ENCODE results near the gene ARPC2. TPM values are rescaled to one million over a fixed set of nuclear protein-coding genes. Genes with fewer than 3 reads are reported as not detected.
"Not testable (repeated sequence)": the region's sequence is repeated elsewhere in the genome, so short reads cannot be mapped to it uniquely, and the experiment has no call there.

ARPC2 gene
- 368 TPM for total RNA-seq
- polyA plus RNA-seq = 292 TPM
- long read RNA-seq, donor 1, transcript ARPC2-202 (11 exons, 1,505 nt) = major isoform, 20 of 43 reads
- long read RNA-seq, donor 1, partial matches to known transcripts = 18 of 43 reads
- long read RNA-seq, donor 1, other reads (novel, unspliced or antisense) = 0 of 43 reads
- long read RNA-seq, donor 2, transcript ARPC2-209 (7 exons, 2,226 nt) = minor isoform, 5 of 858 reads
- long read RNA-seq, donor 2, transcript ARPC2-217 (5 exons, 1,039 nt) = minor isoform, 14 of 858 reads
- long read RNA-seq, donor 2, transcript ARPC2-201 (10 exons, 1,605 nt) = minor isoform, 35 of 858 reads
- long read RNA-seq, donor 2, transcript ARPC2-202 (11 exons, 1,505 nt) = major isoform, 366 of 858 reads
- long read RNA-seq, donor 2, partial matches to known transcripts = 413 of 858 reads
- long read RNA-seq, donor 2, other reads (novel, unspliced or antisense) = 15 of 858 reads
- long read RNA-seq, donor 3, transcript ARPC2-202 (11 exons, 1,505 nt) = major isoform, 249 of 534 reads
- long read RNA-seq, donor 3, transcript ARPC2-209 (7 exons, 2,226 nt) = minor isoform, 6 of 534 reads
- long read RNA-seq, donor 3, transcript ARPC2-216 (2 exons, 550 nt) = minor isoform, 31 of 534 reads
- long read RNA-seq, donor 3, transcript ARPC2-201 (10 exons, 1,605 nt) = minor isoform, 32 of 534 reads
- long read RNA-seq, donor 3, partial matches to known transcripts = 197 of 534 reads
- long read RNA-seq, donor 3, other reads (novel, unspliced or antisense) = 7 of 534 reads
- long read RNA-seq, donor 4, transcript ARPC2-201 (10 exons, 1,605 nt) = minor isoform, 6 of 297 reads
- long read RNA-seq, donor 4, transcript ARPC2-216 (2 exons, 550 nt) = minor isoform, 25 of 297 reads
- long read RNA-seq, donor 4, transcript ARPC2-202 (11 exons, 1,505 nt) = major isoform, 119 of 297 reads
- long read RNA-seq, donor 4, partial matches to known transcripts = 140 of 297 reads
- long read RNA-seq, donor 4, other reads (novel, unspliced or antisense) = 0 of 297 reads
- long read RNA-seq, donor 5, transcript ARPC2-216 (2 exons, 550 nt) = minor isoform, 34 of 799 reads
- long read RNA-seq, donor 5, transcript ARPC2-217 (5 exons, 1,039 nt) = minor isoform, 11 of 799 reads
- long read RNA-seq, donor 5, transcript ARPC2-201 (10 exons, 1,605 nt) = minor isoform, 20 of 799 reads
- long read RNA-seq, donor 5, transcript ARPC2-202 (11 exons, 1,505 nt) = major isoform, 239 of 799 reads
- long read RNA-seq, donor 5, partial matches to known transcripts = 479 of 799 reads
- long read RNA-seq, donor 5, other reads (novel, unspliced or antisense) = 0 of 799 reads
- long read RNA-seq, donor 6, transcript ARPC2-216 (2 exons, 550 nt) = minor isoform, 8 of 339 reads
- long read RNA-seq, donor 6, transcript ARPC2-201 (10 exons, 1,605 nt) = minor isoform, 20 of 339 reads
- long read RNA-seq, donor 6, transcript ARPC2-202 (11 exons, 1,505 nt) = major isoform, 197 of 339 reads
- long read RNA-seq, donor 6, partial matches to known transcripts = 80 of 339 reads
- long read RNA-seq, donor 6, other reads (novel, unspliced or antisense) = 28 of 339 reads
- long read RNA-seq, donor 7, transcript ARPC2-202 (11 exons, 1,505 nt) = major isoform, 199 of 446 reads
- long read RNA-seq, donor 7, transcript ARPC2-209 (7 exons, 2,226 nt) = minor isoform, 5 of 446 reads
- long read RNA-seq, donor 7, transcript ARPC2-216 (2 exons, 550 nt) = minor isoform, 22 of 446 reads
- long read RNA-seq, donor 7, transcript ARPC2-201 (10 exons, 1,605 nt) = minor isoform, 16 of 446 reads
- long read RNA-seq, donor 7, partial matches to known transcripts = 196 of 446 reads
- long read RNA-seq, donor 7, other reads (novel, unspliced or antisense) = 0 of 446 reads
- long read RNA-seq, donor 8, transcript ARPC2-202 (11 exons, 1,505 nt) = major isoform, 119 of 172 reads
- long read RNA-seq, donor 8, transcript ARPC2-201 (10 exons, 1,605 nt) = minor isoform, 9 of 172 reads
- long read RNA-seq, donor 8, partial matches to known transcripts = 42 of 172 reads
- long read RNA-seq, donor 8, other reads (novel, unspliced or antisense) = 0 of 172 reads
- long read RNA-seq, donor 9, transcript ARPC2-201 (10 exons, 1,605 nt) = minor isoform, 16 of 216 reads
- long read RNA-seq, donor 9, transcript ARPC2-217 (5 exons, 1,039 nt) = minor isoform, 5 of 216 reads
- long read RNA-seq, donor 9, transcript ARPC2-216 (2 exons, 550 nt) = minor isoform, 5 of 216 reads
- long read RNA-seq, donor 9, transcript ARPC2-202 (11 exons, 1,505 nt) = major isoform, 134 of 216 reads
- long read RNA-seq, donor 9, partial matches to known transcripts = 51 of 216 reads
- long read RNA-seq, donor 9, other reads (novel, unspliced or antisense) = 0 of 216 reads
- long read RNA-seq, donor 10, transcript ARPC2-202 (11 exons, 1,505 nt) = major isoform, 150 of 270 reads
- long read RNA-seq, donor 10, transcript ARPC2-216 (2 exons, 550 nt) = minor isoform, 12 of 270 reads
- long read RNA-seq, donor 10, transcript ARPC2-201 (10 exons, 1,605 nt) = minor isoform, 7 of 270 reads
- long read RNA-seq, donor 10, partial matches to known transcripts = 95 of 270 reads
- long read RNA-seq, donor 10, other reads (novel, unspliced or antisense) = 0 of 270 reads

- WGBS = under 1% methylated on average over 60 of the region's 60 CpGs
- Histone ChIP-seq H3K36me3 (ENCODE audit: control insufficient read depth in 2 of 2, insufficient read depth in 2 of 2, low read length in 1 of 2) (peaks cover 0 to 16% of the 10 kb centered on the region in 2 donors), H3K27ac (ENCODE audit: low read depth in 1 of 2, low read length in 1 of 2) (peak within 1 kb of the TSS; percentile 83 to 97), H3K27me3 (ENCODE audit: control insufficient read depth in 2 of 2, insufficient read depth in 1 of 2, low read length in 1 of 2) (no peaks in the 10 kb centered on the region), H3K4me1 (ENCODE audit: control insufficient read depth in 2 of 2, insufficient read depth in 2 of 2, low read length in 2 of 2) (peaks cover 22 to 35% of the 10 kb centered on the region in 2 donors), H3K9me3 (ENCODE audit: control insufficient read depth in 2 of 2, insufficient read depth in 1 of 2, low read length in 1 of 2) (peaks cover 0 to 3% of the 10 kb centered on the region in 2 donors), H3K4me3 (ENCODE audit: low read length in 2 of 2) (peak within 1 kb of the TSS; percentile 98 to 99)
- peak; percentile 81 to 97 (median 93) for DNase-seq (ENCODE audit: low read depth in 6 of 9, low spot score in 9 of 9)
These were observed at the start of gene ARPC2 for GRCh38 chr2:218216674-218217359. ARPC2 (plus strand) TSS chr2:218217189; CDS start chr2:218217471, 282 bp downstream.

- H3K27me3 ChIP-seq (ENCODE audit: control insufficient read depth in 2 of 2, insufficient read depth in 1 of 2, low read length in 1 of 2) = peaks cover 0 to 2% of the 10 kb centered on the region in 2 donors
- WGBS = 97% methylated on average over 1 of the region's 1 CpG
- H3K36me3 ChIP-seq (ENCODE audit: control insufficient read depth in 2 of 2, insufficient read depth in 2 of 2, low read length in 1 of 2) = no peaks in the 10 kb centered on the region
- no peak overlapping the region for H3K27ac ChIP-seq (ENCODE audit: low read depth in 1 of 2, low read length in 1 of 2)
- peaks cover 14 to 31% of the 10 kb centered on the region in 2 donors for H3K4me1 ChIP-seq (ENCODE audit: control insufficient read depth in 2 of 2, insufficient read depth in 2 of 2, low read length in 2 of 2)
- no peaks in the 10 kb centered on the region for H3K9me3 ChIP-seq (ENCODE audit: control insufficient read depth in 2 of 2, insufficient read depth in 1 of 2, low read length in 1 of 2)
- H3K4me3 ChIP-seq (ENCODE audit: low read length in 2 of 2) = no peak overlapping the region
- DNase-seq (ENCODE audit: low read depth in 6 of 9, low spot score in 9 of 9) = no peak
These were observed 49.0 kb upstream of the ARPC2 start for GRCh38 chr2:218168016-218168415.

GRCh38 chr2:218168635-218169462, 48.1 kb upstream of the ARPC2 start:
- no peak overlapping the region for H3K4me3 ChIP-seq (ENCODE audit: low read length in 2 of 2)
- peaks cover 0 to 2% of the 10 kb centered on the region in 2 donors for H3K27me3 ChIP-seq (ENCODE audit: control insufficient read depth in 2 of 2, insufficient read depth in 1 of 2, low read length in 1 of 2)
- H3K36me3 ChIP-seq (ENCODE audit: control insufficient read depth in 2 of 2, insufficient read depth in 2 of 2, low read length in 1 of 2) = no peaks in the 10 kb centered on the region
- H3K4me1 ChIP-seq (ENCODE audit: control insufficient read depth in 2 of 2, insufficient read depth in 2 of 2, low read length in 2 of 2) = peaks cover 14 to 31% of the 10 kb centered on the region in 2 donors
- 55% methylated on average over 9 of the region's 9 CpGs for WGBS
- H3K9me3 ChIP-seq (ENCODE audit: control insufficient read depth in 2 of 2, insufficient read depth in 1 of 2, low read length in 1 of 2) = no peaks in the 10 kb centered on the region
- DNase-seq (ENCODE audit: low read depth in 6 of 9, low spot score in 9 of 9) = peak; percentile 36 to 89 (median 74)
- no peak overlapping the region for H3K27ac ChIP-seq (ENCODE audit: low read depth in 1 of 2, low read length in 1 of 2)

GRCh38 chr2:218169757-218170546, 47.0 kb upstream of the ARPC2 start:
- peak in 3 of 9 donors; percentile 14 to 43 (median 21) for DNase-seq (ENCODE audit: low read depth in 6 of 9, low spot score in 9 of 9)
- H3K9me3 ChIP-seq (ENCODE audit: control insufficient read depth in 2 of 2, insufficient read depth in 1 of 2, low read length in 1 of 2) = no peaks in the 10 kb centered on the region
- H3K4me3 ChIP-seq (ENCODE audit: low read length in 2 of 2) = no peak overlapping the region
- no peaks in the 10 kb centered on the region for H3K36me3 ChIP-seq (ENCODE audit: control insufficient read depth in 2 of 2, insufficient read depth in 2 of 2, low read length in 1 of 2)
- no peaks in the 10 kb centered on the region for H3K27me3 ChIP-seq (ENCODE audit: control insufficient read depth in 2 of 2, insufficient read depth in 1 of 2, low read length in 1 of 2)
- peaks cover 14 to 31% of the 10 kb centered on the region in 2 donors for H3K4me1 ChIP-seq (ENCODE audit: control insufficient read depth in 2 of 2, insufficient read depth in 2 of 2, low read length in 2 of 2)
- H3K27ac ChIP-seq (ENCODE audit: low read depth in 1 of 2, low read length in 1 of 2) = no peak overlapping the region
- WGBS = 79% methylated on average over 5 of the region's 5 CpGs

GRCh38 chr2:218171744-218172143, 45.2 kb upstream of the ARPC2 start:
- not testable (repeated sequence) for H3K27ac ChIP-seq (ENCODE audit: low read depth in 1 of 2, low read length in 1 of 2); H3K36me3 ChIP-seq (ENCODE audit: control insufficient read depth in 2 of 2, insufficient read depth in 2 of 2, low read length in 1 of 2); H3K4me3 ChIP-seq (ENCODE audit: low read length in 2 of 2); DNase-seq (ENCODE audit: low read depth in 6 of 9, low spot score in 9 of 9); H3K9me3 ChIP-seq (ENCODE audit: control insufficient read depth in 2 of 2, insufficient read depth in 1 of 2, low read length in 1 of 2); H3K27me3 ChIP-seq (ENCODE audit: control insufficient read depth in 2 of 2, insufficient read depth in 1 of 2, low read length in 1 of 2)
- H3K4me1 ChIP-seq (ENCODE audit: control insufficient read depth in 2 of 2, insufficient read depth in 2 of 2, low read length in 2 of 2) = peaks cover 14 to 26% of the 10 kb centered on the region in 2 donors
- 97% methylated on average over 3 of the region's 3 CpGs for WGBS

GRCh38 chr2:218172845-218173244, 44.1 kb upstream of the ARPC2 start:
- Histone ChIP-seq H3K36me3 (ENCODE audit: control insufficient read depth in 2 of 2, insufficient read depth in 2 of 2, low read length in 1 of 2) (no peaks in the 10 kb centered on the region), H3K4me3 (ENCODE audit: low read length in 2 of 2) (no peak overlapping the region), H3K27me3 (ENCODE audit: control insufficient read depth in 2 of 2, insufficient read depth in 1 of 2, low read length in 1 of 2) (no peaks in the 10 kb centered on the region), H3K4me1 (ENCODE audit: control insufficient read depth in 2 of 2, insufficient read depth in 2 of 2, low read length in 2 of 2) (peaks cover 5 to 16% of the 10 kb centered on the region in 2 donors), H3K27ac (ENCODE audit: low read depth in 1 of 2, low read length in 1 of 2) (no peak overlapping the region), H3K9me3 (ENCODE audit: control insufficient read depth in 2 of 2, insufficient read depth in 1 of 2, low read length in 1 of 2) (no peaks in the 10 kb centered on the region)
- 100% methylated on average over 2 of the region's 2 CpGs for WGBS
- no peak for DNase-seq (ENCODE audit: low read depth in 6 of 9, low spot score in 9 of 9)

Data from thymus (tissue), 14 donors.